Measurements from ENCODE around the gene F2. TPM values are rescaled to one million over a fixed set of nuclear protein-coding genes. Genes with fewer than 3 reads are reported as not detected.
"Not testable (repeated sequence)": the region's sequence is repeated elsewhere in the genome, so short reads cannot be mapped to it uniquely, and the experiment has no call there.

Gene F2
- under 0.01 TPM for total RNA-seq

- DNase-seq (ENCODE audit: low read depth in 2 of 3, low spot score in 2 of 3): no peak
Measured at GRCh38 chr11:46719048-46719542, at the start of gene F2. TSS of gene F2 (plus strand) at chr11:46719213. CDS start at chr11:46719236, 23 bp downstream.

- peak in 2 of 3 donors; percentile 25 to 45 for DNase-seq (ENCODE audit: low read depth in 2 of 3, low spot score in 2 of 3)
Measured at GRCh38 chr11:46669711-46670139, 49.3 kb upstream of the F2 start.

- not testable (repeated sequence) for DNase-seq (ENCODE audit: low read depth in 2 of 3, low spot score in 2 of 3)
Measured at GRCh38 chr11:46670521-46670920, 48.5 kb upstream of the F2 start.

- no peak for DNase-seq (ENCODE audit: low read depth in 2 of 3, low spot score in 2 of 3)
Measured at GRCh38 chr11:46671958-46672315, 47.1 kb upstream of the F2 start.

- no peak for DNase-seq (ENCODE audit: low read depth in 2 of 3, low spot score in 2 of 3)
Measured at GRCh38 chr11:46672381-46672839, 46.6 kb upstream of the F2 start.

- no peak for DNase-seq (ENCODE audit: low read depth in 2 of 3, low spot score in 2 of 3)
Measured at GRCh38 chr11:46673713-46674462, 45.1 kb upstream of the F2 start.

- peak in 2 of 3 donors; percentile 18 to 51 for DNase-seq (ENCODE audit: low read depth in 2 of 3, low spot score in 2 of 3)
Measured at GRCh38 chr11:46674463-46675287, 44.3 kb upstream of the F2 start.

- DNase-seq (ENCODE audit: low read depth in 2 of 3, low spot score in 2 of 3): peak in 1 of 3 donors; percentile 11
Measured at GRCh38 chr11:46675288-46675851, 43.6 kb upstream of the F2 start.

- DNase-seq (ENCODE audit: low read depth in 2 of 3, low spot score in 2 of 3): no peak
Measured at GRCh38 chr11:46675949-46676348, 43.1 kb upstream of the F2 start.

GRCh38 chr11:46676436-46677158 lies 42.4 kb upstream of the F2 start:
- DNase-seq (ENCODE audit: low read depth in 2 of 3, low spot score in 2 of 3): peak in 1 of 3 donors; percentile 15

- no peak for DNase-seq (ENCODE audit: low read depth in 2 of 3, low spot score in 2 of 3)
Measured at GRCh38 chr11:46677169-46677568, 41.8 kb upstream of the F2 start.

GRCh38 chr11:46677991-46678740 lies 40.8 kb upstream of the F2 start:
- no peak for DNase-seq (ENCODE audit: low read depth in 2 of 3, low spot score in 2 of 3)

GRCh38 chr11:46678741-46679130 lies 40.3 kb upstream of the F2 start:
- DNase-seq (ENCODE audit: low read depth in 2 of 3, low spot score in 2 of 3): no peak

GRCh38 chr11:46679241-46680163 lies 39.5 kb upstream of the F2 start:
- no peak for DNase-seq (ENCODE audit: low read depth in 2 of 3, low spot score in 2 of 3)

GRCh38 chr11:46680164-46680760 lies 38.8 kb upstream of the F2 start:
- DNase-seq (ENCODE audit: low read depth in 2 of 3, low spot score in 2 of 3): no peak

GRCh38 chr11:46680815-46681214 lies 38.2 kb upstream of the F2 start:
- DNase-seq (ENCODE audit: low read depth in 2 of 3, low spot score in 2 of 3): no peak

- DNase-seq (ENCODE audit: low read depth in 2 of 3, low spot score in 2 of 3): no peak
Measured at GRCh38 chr11:46681814-46682213, 37.2 kb upstream of the F2 start.

All from hematopoietic multipotent progenitor cell (in vitro differentiated cells).